Karpas-422 (cell line): ENCODE data around the gene MYO9B. TPM values are rescaled to one million over a fixed set of nuclear protein-coding genes. Genes with fewer than 3 reads are reported as not detected.
"Not testable (repeated sequence)": the region's sequence is repeated elsewhere in the genome, so short reads cannot be mapped to it uniquely, and the experiment has no call there.

ENCODE experiments used
- DNase-seq: peaks from one replicate; pipeline ENCODE4 v3.0.0-alpha.2; 2015
- H2AFZ ChIP-seq: fragments of 200-600 bp; sonication (generic); 2 replicates; pipeline ENCODE4 v1.6.1; 2014; ENCODE audit warnings: antibody characterized with exemption, low read length, mixed read lengths
- H3K27ac ChIP-seq: fragments of 200-600 bp; sonication (generic); 2 replicates; pipeline ENCODE4 v1.5.1; 2014; ENCODE audit warnings: mild to moderate bottlenecking, low read length, moderate library complexity
- H3K27me3 ChIP-seq: fragments of 200-600 bp; sonication (generic); 2 replicates; pipeline ENCODE4 v1.6.1; 2014; ENCODE audit warnings: low read length, mixed read lengths
- H3K36me3 ChIP-seq: fragments of 200-600 bp; sonication (generic); 2 replicates; pipeline ENCODE4 v1.6.1; 2014; ENCODE audit warnings: low read length, mixed read lengths; ENCODE audit not compliant: insufficient read depth
- H3K4me1 ChIP-seq: fragments of 200-600 bp; sonication (generic); 2 replicates; pipeline ENCODE4 v1.6.1; 2014; ENCODE audit warnings: mild to moderate bottlenecking, low read length, mixed read lengths
- H3K4me2 ChIP-seq: fragments of 200-600 bp; sonication (generic); 2 replicates; pipeline ENCODE4 v1.6.1; 2014; ENCODE audit warnings: low read length, low read depth, mild to moderate bottlenecking; ENCODE audit not compliant: poor library complexity, severe bottlenecking
- H3K4me3 ChIP-seq: fragments of 200-600 bp; sonication (generic); 2 replicates; pipeline ENCODE4 v1.5.1; 2014; ENCODE audit warnings: mild to moderate bottlenecking, antibody characterized with exemption, low read length, mixed read lengths
- H3K79me2 ChIP-seq: fragments of 200-600 bp; sonication (generic); 2 replicates; pipeline ENCODE4 v1.6.1; 2014; ENCODE audit warnings: mild to moderate bottlenecking, low read length, mixed read lengths
- H3K9ac ChIP-seq: fragments of 200-600 bp; sonication (generic); 2 replicates; pipeline ENCODE4 v1.6.0; 2014; ENCODE audit warnings: low read length
- H3K9me2 ChIP-seq: fragments of 200-600 bp; sonication (generic), shearing (Covaris generic); replicated peaks from 2 replicates; pipeline ENCODE4 v1.6.0; 2014; ENCODE audit warnings: mild to moderate bottlenecking, low read length, moderate library complexity; ENCODE audit not compliant: insufficient read depth
- H3K9me3 ChIP-seq: fragments of 300-700, 200-600 bp; sonication (generic); 2 replicates; pipeline ENCODE4 v1.6.1; 2014; ENCODE audit warnings: low read length, mixed read lengths
- H4K20me1 ChIP-seq: fragments of 200-600 bp; sonication (generic); 2 replicates; pipeline ENCODE4 v1.6.1; 2014; ENCODE audit warnings: mild to moderate bottlenecking, antibody characterized with exemption, low read length, low read depth; ENCODE audit not compliant: insufficient read depth
- total RNA-seq: library from RNA; depleted of rRNA; stranded (reverse); fragments of >200 nt; shearing (Covaris generic); gene quantifications from 2 replicates; pipeline ENCODE4 v1.2.3, GENCODE V29; 2014; ENCODE audit warnings: low replicate concordance

MYO9B gene
- total RNA-seq, 1 experiment from 2014 or later, result 80.1 TPM

GRCh38 chr19:17183271-17183761 is 107.7 kb downstream of the MYO9B start:
- Histone ChIP-seq H3K4me1 (peaks cover 9% of the 10 kb centered on the region), H2AFZ (no peak overlapping the region), H3K36me3 (peaks cover 11% of the 10 kb centered on the region), H3K9me2 (no peaks in the 10 kb centered on the region), H4K20me1 (no peaks in the 10 kb centered on the region), H3K9ac (no peak overlapping the region), H3K4me2 (no peak overlapping the region), H3K27me3 (no peaks in the 10 kb centered on the region), H3K79me2 (no peaks in the 10 kb centered on the region), H3K4me3 (no peak overlapping the region), H3K9me3 (no peaks in the 10 kb centered on the region), H3K27ac (no peak overlapping the region)
- no peak for DNase-seq

GRCh38 chr19:17183858-17184321 is 108.3 kb downstream of the MYO9B start:
- Histone ChIP-seq H3K9me3 (no peaks in the 10 kb centered on the region), H3K9me2 (no peaks in the 10 kb centered on the region), H3K36me3 (peaks cover 11% of the 10 kb centered on the region), H3K4me1 (peaks cover 9% of the 10 kb centered on the region), H3K27me3 (no peaks in the 10 kb centered on the region), H3K79me2 (no peaks in the 10 kb centered on the region), H3K4me2 (no peak overlapping the region), H3K9ac (no peak overlapping the region), H3K4me3 (no peak overlapping the region), H4K20me1 (no peaks in the 10 kb centered on the region), H2AFZ (no peak overlapping the region), H3K27ac (no peak overlapping the region)
- DNase-seq, result no peak

GRCh38 chr19:17184371-17184841 is 108.8 kb downstream of the MYO9B start:
- Histone ChIP-seq H3K36me3 (peaks cover 12% of the 10 kb centered on the region), H3K9me3 (no peaks in the 10 kb centered on the region), H3K27ac (no peak overlapping the region), H3K4me1 (peaks cover 9% of the 10 kb centered on the region), H3K9me2 (no peaks in the 10 kb centered on the region), H2AFZ (no peak overlapping the region), H3K9ac (no peak overlapping the region), H4K20me1 (no peaks in the 10 kb centered on the region), H3K4me2 (no peak overlapping the region), H3K79me2 (no peaks in the 10 kb centered on the region), H3K27me3 (no peaks in the 10 kb centered on the region), H3K4me3 (no peak overlapping the region)
- no peak for DNase-seq

GRCh38 chr19:17185590-17185989 is 110.0 kb downstream of the MYO9B start:
- H3K27me3 ChIP-seq, result no peaks in the 10 kb centered on the region
- DNase-seq, result no peak
- H2AFZ ChIP-seq, result no peak overlapping the region
- no peak overlapping the region for H3K4me3 ChIP-seq
- H3K9me3 ChIP-seq, result no peaks in the 10 kb centered on the region
- no peaks in the 10 kb centered on the region for H3K9me2 ChIP-seq
- no peak overlapping the region for H3K9ac ChIP-seq
- H3K27ac ChIP-seq, result no peak overlapping the region
- peaks cover 9% of the 10 kb centered on the region for H3K4me1 ChIP-seq
- H3K4me2 ChIP-seq, result no peak overlapping the region
- H4K20me1 ChIP-seq, result no peaks in the 10 kb centered on the region
- peaks cover 12% of the 10 kb centered on the region for H3K36me3 ChIP-seq
- no peaks in the 10 kb centered on the region for H3K79me2 ChIP-seq

- H2AFZ ChIP-seq, H3K79me2 ChIP-seq, H3K9me2 ChIP-seq, H3K27me3 ChIP-seq, DNase-seq, H4K20me1 ChIP-seq, H3K4me3 ChIP-seq, H3K4me2 ChIP-seq, H3K9me3 ChIP-seq, H3K9ac ChIP-seq, H3K4me1 ChIP-seq: not testable (repeated sequence)
- peaks cover 20% of the 10 kb centered on the region for H3K36me3 ChIP-seq
- peak overlapping the region; percentile 19; the same call in 1 of the 2 replicates for H3K27ac ChIP-seq
Measured at GRCh38 chr19:17191736-17192135, 116.2 kb downstream of the MYO9B start.

GRCh38 chr19:17192751-17193150 is 117.2 kb downstream of the MYO9B start:
- H3K9me2 ChIP-seq, result no peaks in the 10 kb centered on the region
- no peak overlapping the region for H3K9ac ChIP-seq
- no peaks in the 10 kb centered on the region for H4K20me1 ChIP-seq
- H3K27me3 ChIP-seq, result no peaks in the 10 kb centered on the region
- peaks cover 17% of the 10 kb centered on the region for H3K36me3 ChIP-seq
- no peak overlapping the region for H3K4me2 ChIP-seq
- peaks cover 8% of the 10 kb centered on the region for H3K4me1 ChIP-seq
- no peak for DNase-seq
- H2AFZ ChIP-seq, result no peak overlapping the region
- H3K4me3 ChIP-seq, result no peak overlapping the region
- H3K79me2 ChIP-seq, result no peaks in the 10 kb centered on the region
- H3K27ac ChIP-seq, result no peak overlapping the region
- H3K9me3 ChIP-seq, result no peaks in the 10 kb centered on the region

GRCh38 chr19:17194608-17195007 is 119.0 kb downstream of the MYO9B start:
- H3K4me2 ChIP-seq, result no peak overlapping the region
- H3K27ac ChIP-seq, result no peak overlapping the region
- H3K27me3 ChIP-seq, result no peaks in the 10 kb centered on the region
- H3K9ac ChIP-seq, result no peak overlapping the region
- peaks cover 8% of the 10 kb centered on the region for H3K4me1 ChIP-seq
- no peak overlapping the region for H2AFZ ChIP-seq
- no peak for DNase-seq
- no peaks in the 10 kb centered on the region for H3K9me3 ChIP-seq
- peaks cover 20% of the 10 kb centered on the region for H3K36me3 ChIP-seq
- H3K9me2 ChIP-seq, result no peaks in the 10 kb centered on the region
- no peaks in the 10 kb centered on the region for H4K20me1 ChIP-seq
- no peak overlapping the region for H3K4me3 ChIP-seq
- H3K79me2 ChIP-seq, result no peaks in the 10 kb centered on the region

GRCh38 chr19:17195106-17195505 is 119.5 kb downstream of the MYO9B start:
- Histone ChIP-seq H3K4me3 (no peak overlapping the region), H4K20me1 (no peaks in the 10 kb centered on the region), H3K27me3 (no peaks in the 10 kb centered on the region), H3K79me2 (no peaks in the 10 kb centered on the region), H3K4me1 (peaks cover 11% of the 10 kb centered on the region), H3K4me2 (no peak overlapping the region), H3K9me3 (no peaks in the 10 kb centered on the region), H3K9me2 (no peaks in the 10 kb centered on the region), H2AFZ (no peak overlapping the region), H3K27ac (no peak overlapping the region), H3K36me3 (peaks cover 22% of the 10 kb centered on the region), H3K9ac (no peak overlapping the region)
- no peak for DNase-seq
